Transverse colon (tissue), 3 donors: Measurements from ENCODE around the gene P2RY2.

ENCODE experiments used
- CTCF ChIP-seq, 5 experiments: fragments of 200-600 bp in 3 of 5; fragments of 450-650 bp in 2 of 5; sonication (generic) in 3 of 5; IDR thresholded peaks; 1 replicate in 2 of 5; 2 replicates in 3 of 5; pipeline ENCODE4 v1.5.1; 2016 to 2017; ENCODE audit warnings: antibody characterized with exemption in 5 of 5, inconsistent platforms in 3 of 5, mild to moderate bottlenecking in 2 of 5, moderate library complexity in 1 of 5
- POLR2A ChIP-seq: fragments of 450-650 bp; IDR thresholded peaks from one replicate; pipeline ENCODE4 v1.6.1; 2016; ENCODE audit warnings: antibody characterized with exemption, mild to moderate bottlenecking, moderate library complexity

GRCh38 chr11:73194034-73194507, 24.0 kb upstream of the P2RY2 start:
- TF ChIP-seq POLR2A (no peak), CTCF (IDR thresholded peaks at IDR 0.05) (no peak)
